WTC11 (cell line): Measurements from ENCODE around the gene USP54. TPM values are rescaled to one million over a fixed set of nuclear protein-coding genes. Genes with fewer than 3 reads are reported as not detected.

Experiments used
- ATAC-seq: fragments of 200-7000 bp; cut with Tn5 transposase; 2 replicates; pipeline ENCODE4 v1.10.0; 2021; ENCODE audit warnings: mild to moderate bottlenecking, moderate library complexity
- CTCF ChIA-PET: fragments of 300-600 bp; sonication (Branson Sonifier 250); formaldehyde crosslinking; loops from one replicate; lab custom pipeline; 2021; ENCODE audit warnings: antibody characterized with exemption; lab: Charles Lee
- POLR2A ChIA-PET: fragments of 350-600 bp; sonication (Branson Sonifier 250); formaldehyde crosslinking; loops from one replicate; lab custom pipeline; 2021; ENCODE audit warnings: antibody characterized with exemption; lab: Charles Lee
- DNase-seq: peaks from one replicate; pipeline ENCODE4 v3.0.0; 2021; ENCODE audit warnings: low spot score
- H3K27ac Mint-ChIP-seq: 2 replicates; pipeline ENCODE4 v1.8.0; 2021; ENCODE audit warnings: mixed read lengths
- H3K27me3 Mint-ChIP-seq: 2 replicates; pipeline ENCODE4 v1.8.0; 2021; ENCODE audit warnings: low read depth, mild to moderate bottlenecking, moderate library complexity, mixed read lengths
- H3K36me3 Mint-ChIP-seq: 2 replicates; pipeline ENCODE4 v1.8.0; 2021; ENCODE audit warnings: mixed read lengths
- H3K4me1 Mint-ChIP-seq: 2 replicates; pipeline ENCODE4 v1.8.0; 2022; ENCODE audit warnings: mixed read lengths
- H3K4me3 Mint-ChIP-seq: 2 replicates; pipeline ENCODE4 v1.8.0; 2021; ENCODE audit warnings: mild to moderate bottlenecking, moderate library complexity, mixed read lengths
- H3K9me3 Mint-ChIP-seq: 2 replicates; pipeline ENCODE4 v1.8.0; 2021; ENCODE audit warnings: mixed read lengths
- ARID4B ChIP-seq: sonication (generic); formaldehyde crosslinking; IDR thresholded peaks from 2 replicates; pipeline ENCODE4 v1.8.0; 2023; ENCODE audit warnings: missing genetic modification reagents, mild to moderate bottlenecking, borderline replicate concordance
- ATF1 ChIP-seq: sonication (generic); formaldehyde crosslinking; IDR thresholded peaks from 2 replicates; pipeline ENCODE4 v1.8.1; 2023; ENCODE audit warnings: mild to moderate bottlenecking, moderate library complexity, missing genetic modification reagents
- ATF6 ChIP-seq: sonication (generic); formaldehyde crosslinking; IDR thresholded peaks from 2 replicates; pipeline ENCODE4 v1.8.1; 2023; ENCODE audit warnings: mild to moderate bottlenecking, missing genetic modification reagents
- ETV6 ChIP-seq: sonication (generic); formaldehyde crosslinking; IDR thresholded peaks from 2 replicates; pipeline ENCODE4 v1.8.1; 2022; ENCODE audit warnings: mild to moderate bottlenecking, missing genetic modification reagents
- FOXP1 ChIP-seq: sonication (generic); formaldehyde crosslinking; IDR thresholded peaks from 2 replicates; pipeline ENCODE4 v1.8.0; 2022; ENCODE audit warnings: missing genetic modification reagents, mild to moderate bottlenecking, moderate library complexity, borderline replicate concordance
- GABPB1 ChIP-seq: sonication (generic); formaldehyde crosslinking; IDR thresholded peaks from 2 replicates; pipeline ENCODE4 v1.8.1; 2023; ENCODE audit warnings: mild to moderate bottlenecking, missing genetic modification reagents
- HMGA2 ChIP-seq: fragments of 250-450 bp; sonication (Bioruptor Pico); IDR thresholded peaks from 2 replicates; pipeline ENCODE4 v1.4.0; 2021; ENCODE audit warnings: mild to moderate bottlenecking, moderate library complexity
- MYBL2 ChIP-seq: sonication (generic); formaldehyde crosslinking; IDR thresholded peaks from 2 replicates; pipeline ENCODE4 v1.8.1; 2023; ENCODE audit warnings: mild to moderate bottlenecking, moderate library complexity, missing genetic modification reagents
- SMAD3 ChIP-seq: sonication (generic); formaldehyde crosslinking; IDR thresholded peaks from 2 replicates; pipeline ENCODE4 v1.8.0; 2022; ENCODE audit warnings: missing genetic modification reagents, mild to moderate bottlenecking, borderline replicate concordance
- SMAD4 ChIP-seq: sonication (generic); formaldehyde crosslinking; IDR thresholded peaks from 2 replicates; pipeline ENCODE4 v1.8.0; 2022; ENCODE audit warnings: mild to moderate bottlenecking, missing genetic modification reagents
- TP53 ChIP-seq: sonication (generic); formaldehyde crosslinking; IDR thresholded peaks from 2 replicates; pipeline ENCODE4 v1.8.1; 2023; ENCODE audit warnings: mild to moderate bottlenecking, missing genetic modification reagents
- ZNF232 ChIP-seq: sonication (generic); formaldehyde crosslinking; IDR thresholded peaks from 2 replicates; pipeline ENCODE4 v1.8.0; 2022; ENCODE audit warnings: mild to moderate bottlenecking, missing genetic modification reagents
- total RNA-seq: library from RNA; stranded (reverse); gene quantifications from 3 replicates; pipeline ENCODE4 v1.2.3, GENCODE V29; 2021
- TF ChIP-seq, protein P1 (sequence below): sonication (generic); formaldehyde crosslinking; IDR thresholded peaks from 2 replicates; pipeline ENCODE4 v1.8.1; 2022; ENCODE audit warnings: mild to moderate bottlenecking, missing genetic modification reagents, moderate library complexity, borderline replicate concordance
- TF ChIP-seq, protein P2 (sequence below): sonication (generic); formaldehyde crosslinking; IDR thresholded peaks from 2 replicates; pipeline ENCODE4 v1.8.1; 2022; ENCODE audit warnings: missing genetic modification reagents, borderline replicate concordance
- TF ChIP-seq, protein P3 (sequence below): sonication (generic); formaldehyde crosslinking; IDR thresholded peaks from 2 replicates; pipeline ENCODE4 v1.8.0; 2022; ENCODE audit warnings: mild to moderate bottlenecking, missing genetic modification reagents
- TF ChIP-seq, protein P4 (sequence below): sonication (generic); formaldehyde crosslinking; IDR thresholded peaks from 2 replicates; pipeline ENCODE4 v1.8.1; 2023; ENCODE audit warnings: mild to moderate bottlenecking, missing genetic modification reagents, borderline replicate concordance

USP54 gene
- total RNA-seq, 1 experiment from 2014 or later: 39.8 TPM

DNA sequence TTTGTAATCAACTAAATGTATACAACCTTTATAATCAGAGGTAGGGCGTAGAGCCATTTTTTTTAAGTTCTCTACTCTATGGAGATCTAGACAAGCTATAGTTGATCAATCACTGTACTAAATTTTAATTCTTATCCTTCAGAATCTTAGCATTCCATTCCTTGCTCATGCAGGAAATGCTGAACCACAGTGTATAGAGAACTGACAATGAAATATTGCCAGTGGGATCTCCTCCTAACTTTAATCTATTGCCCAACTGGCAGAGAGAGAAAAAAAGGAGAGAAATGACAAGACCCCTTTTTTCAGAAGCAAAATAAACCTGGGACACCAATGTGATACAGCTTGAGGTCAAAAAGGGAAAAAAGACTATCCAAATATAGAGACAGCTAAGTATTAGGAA, 68.9 kb downstream of the USP54 start (continued):
- TF ChIP-seq ATF6 (CRISPR knock-in tag) (no peak), SMAD4 (CRISPR knock-in tag) (no peak), ZNF232 (CRISPR knock-in tag) (no peak), ETV6 (CRISPR knock-in tag) (no peak)

GRCh38 chr10:73519336-73519735, 71.8 kb downstream of the USP54 start:
- no peaks in the 10 kb centered on the region for H3K9me3 Mint-ChIP-seq
- CTCF ChIA-PET: interaction anchor here (0.8 to 1.2 kb wide), 2 partner anchors 9 to 10 kb away, joined by 3 read pairs; no protein-coding TSS in a partner anchor
- TF ChIP-seq HMGA2 (CRISPR knock-in tag) (no peak), GABPB1 (CRISPR knock-in tag) (no peak), ARID4B (CRISPR knock-in tag) (no peak), SMAD3 (CRISPR knock-in tag) (no peak), FOXP1 (CRISPR knock-in tag) (no peak)
- TF ChIP-seq, protein P1, sequence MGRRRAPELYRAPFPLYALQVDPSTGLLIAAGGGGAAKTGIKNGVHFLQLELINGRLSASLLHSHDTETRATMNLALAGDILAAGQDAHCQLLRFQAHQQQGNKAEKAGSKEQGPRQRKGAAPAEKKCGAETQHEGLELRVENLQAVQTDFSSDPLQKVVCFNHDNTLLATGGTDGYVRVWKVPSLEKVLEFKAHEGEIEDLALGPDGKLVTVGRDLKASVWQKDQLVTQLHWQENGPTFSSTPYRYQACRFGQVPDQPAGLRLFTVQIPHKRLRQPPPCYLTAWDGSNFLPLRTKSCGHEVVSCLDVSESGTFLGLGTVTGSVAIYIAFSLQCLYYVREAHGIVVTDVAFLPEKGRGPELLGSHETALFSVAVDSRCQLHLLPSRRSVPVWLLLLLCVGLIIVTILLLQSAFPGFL (CRISPR knock-in tag): no peak
- TF ChIP-seq, all 79 proteins: peak for 0
- DNase-seq (no peak), ATAC-seq (no peak)
- Mint-ChIP-seq H3K4me3 (no peak overlapping the region), H3K27ac (no peak overlapping the region), H3K36me3 (peaks cover 18% of the 10 kb centered on the region), H3K4me1 (no peaks in the 10 kb centered on the region), H3K27me3 (no peaks in the 10 kb centered on the region)
- POLR2A ChIA-PET: no interaction called here

- CTCF ChIA-PET: no interaction called here
- no peak overlapping the region for H3K27ac Mint-ChIP-seq
- peaks cover 11% of the 10 kb centered on the region for H3K36me3 Mint-ChIP-seq
- TF ChIP-seq, protein P2, sequence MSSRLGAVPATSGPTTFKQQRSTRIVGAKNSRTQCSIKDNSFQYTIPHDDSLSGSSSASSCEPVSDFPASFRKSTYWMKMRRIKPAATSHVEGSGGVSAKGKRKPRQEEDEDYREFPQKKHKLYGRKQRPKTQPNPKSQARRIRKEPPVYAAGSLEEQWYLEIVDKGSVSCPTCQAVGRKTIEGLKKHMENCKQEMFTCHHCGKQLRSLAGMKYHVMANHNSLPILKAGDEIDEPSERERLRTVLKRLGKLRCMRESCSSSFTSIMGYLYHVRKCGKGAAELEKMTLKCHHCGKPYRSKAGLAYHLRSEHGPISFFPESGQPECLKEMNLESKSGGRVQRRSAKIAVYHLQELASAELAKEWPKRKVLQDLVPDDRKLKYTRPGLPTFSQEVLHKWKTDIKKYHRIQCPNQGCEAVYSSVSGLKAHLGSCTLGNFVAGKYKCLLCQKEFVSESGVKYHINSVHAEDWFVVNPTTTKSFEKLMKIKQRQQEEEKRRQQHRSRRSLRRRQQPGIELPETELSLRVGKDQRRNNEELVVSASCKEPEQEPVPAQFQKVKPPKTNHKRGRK (CRISPR knock-in tag): no peak
- TF ChIP-seq, protein P3, sequence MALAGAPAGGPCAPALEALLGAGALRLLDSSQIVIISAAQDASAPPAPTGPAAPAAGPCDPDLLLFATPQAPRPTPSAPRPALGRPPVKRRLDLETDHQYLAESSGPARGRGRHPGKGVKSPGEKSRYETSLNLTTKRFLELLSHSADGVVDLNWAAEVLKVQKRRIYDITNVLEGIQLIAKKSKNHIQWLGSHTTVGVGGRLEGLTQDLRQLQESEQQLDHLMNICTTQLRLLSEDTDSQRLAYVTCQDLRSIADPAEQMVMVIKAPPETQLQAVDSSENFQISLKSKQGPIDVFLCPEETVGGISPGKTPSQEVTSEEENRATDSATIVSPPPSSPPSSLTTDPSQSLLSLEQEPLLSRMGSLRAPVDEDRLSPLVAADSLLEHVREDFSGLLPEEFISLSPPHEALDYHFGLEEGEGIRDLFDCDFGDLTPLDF: no peak
- no peak for TF ChIP-seq ATF1
- TF ChIP-seq MYBL2: no peak
- TF ChIP-seq, protein P4, sequence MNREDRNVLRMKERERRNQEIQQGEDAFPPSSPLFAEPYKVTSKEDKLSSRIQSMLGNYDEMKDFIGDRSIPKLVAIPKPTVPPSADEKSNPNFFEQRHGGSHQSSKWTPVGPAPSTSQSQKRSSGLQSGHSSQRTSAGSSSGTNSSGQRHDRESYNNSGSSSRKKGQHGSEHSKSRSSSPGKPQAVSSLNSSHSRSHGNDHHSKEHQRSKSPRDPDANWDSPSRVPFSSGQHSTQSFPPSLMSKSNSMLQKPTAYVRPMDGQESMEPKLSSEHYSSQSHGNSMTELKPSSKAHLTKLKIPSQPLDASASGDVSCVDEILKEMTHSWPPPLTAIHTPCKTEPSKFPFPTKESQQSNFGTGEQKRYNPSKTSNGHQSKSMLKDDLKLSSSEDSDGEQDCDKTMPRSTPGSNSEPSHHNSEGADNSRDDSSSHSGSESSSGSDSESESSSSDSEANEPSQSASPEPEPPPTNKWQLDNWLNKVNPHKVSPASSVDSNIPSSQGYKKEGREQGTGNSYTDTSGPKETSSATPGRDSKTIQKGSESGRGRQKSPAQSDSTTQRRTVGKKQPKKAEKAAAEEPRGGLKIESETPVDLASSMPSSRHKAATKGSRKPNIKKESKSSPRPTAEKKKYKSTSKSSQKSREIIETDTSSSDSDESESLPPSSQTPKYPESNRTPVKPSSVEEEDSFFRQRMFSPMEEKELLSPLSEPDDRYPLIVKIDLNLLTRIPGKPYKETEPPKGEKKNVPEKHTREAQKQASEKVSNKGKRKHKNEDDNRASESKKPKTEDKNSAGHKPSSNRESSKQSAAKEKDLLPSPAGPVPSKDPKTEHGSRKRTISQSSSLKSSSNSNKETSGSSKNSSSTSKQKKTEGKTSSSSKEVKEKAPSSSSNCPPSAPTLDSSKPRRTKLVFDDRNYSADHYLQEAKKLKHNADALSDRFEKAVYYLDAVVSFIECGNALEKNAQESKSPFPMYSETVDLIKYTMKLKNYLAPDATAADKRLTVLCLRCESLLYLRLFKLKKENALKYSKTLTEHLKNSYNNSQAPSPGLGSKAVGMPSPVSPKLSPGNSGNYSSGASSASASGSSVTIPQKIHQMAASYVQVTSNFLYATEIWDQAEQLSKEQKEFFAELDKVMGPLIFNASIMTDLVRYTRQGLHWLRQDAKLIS (CRISPR knock-in tag): no peak
- TF ChIP-seq TP53: no peak
- TF ChIP-seq, all 79 proteins: peak for 0
- Mint-ChIP-seq H3K4me1 (no peaks in the 10 kb centered on the region), H3K9me3 (no peaks in the 10 kb centered on the region), H3K27me3 (no peaks in the 10 kb centered on the region), H3K4me3 (no peak overlapping the region)
- DNase-seq (no peak), ATAC-seq (no peak)
- POLR2A ChIA-PET: interaction anchor here (0.6 kb wide), 1 partner anchor 8 kb away, joined by 4 read pairs; no protein-coding TSS in a partner anchor
Observed at GRCh38 chr10:73517166-73517888, 73.8 kb downstream of the USP54 start.
